Tibial nerve (tissue), 4 donors: Measurements from ENCODE around the gene NMT1. TPM values are rescaled to one million over a fixed set of nuclear protein-coding genes. Genes with fewer than 3 reads are reported as not detected.

ENCODE experiments used
- DNase-seq, 2 donors: peaks; one replicate each; pipeline ENCODE4 v3.0.0-alpha.2; 2019; ENCODE audit warnings: low spot score in 2 of 2
- H3K27ac ChIP-seq, 4 donors: fragments of 200-600 bp; sonication (generic) in 3 of 4; one replicate each; pipeline ENCODE4 v1.5.1; 2017 to 2019; ENCODE audit warnings: mild to moderate bottlenecking in 1 of 4
- H3K27me3 ChIP-seq, 2 donors: fragments of 200-600 bp; sonication (generic) in 1 of 2; one replicate each; pipeline versions ENCODE4 v1.5.1 to v1.6.0; 2017 to 2019
- H3K36me3 ChIP-seq, 3 donors: fragments of 200-600 bp; sonication (generic); one replicate each; pipeline ENCODE4 v1.5.1; 2018 to 2019
- H3K4me1 ChIP-seq, 4 donors: fragments of 200-600 bp; sonication (generic) in 3 of 4; one replicate each; pipeline ENCODE4 v1.5.1; 2017 to 2019
- H3K4me3 ChIP-seq, 4 donors: fragments of 200-600 bp; sonication (generic) in 3 of 4; one replicate each; pipeline ENCODE4 v1.5.1; 2017 to 2019; ENCODE audit warnings: mild to moderate bottlenecking in 1 of 4, moderate library complexity in 1 of 4
- H3K9me3 ChIP-seq, 4 donors: fragments of 200-600 bp; sonication (generic) in 3 of 4; one replicate each; pipeline ENCODE4 v1.5.1; 2017 to 2019
- CTCF ChIP-seq, 5 experiments: fragments of 200-600 bp in 3 of 5; fragments of 450-650 bp in 2 of 5; sonication (generic) in 3 of 5; IDR thresholded peaks; one replicate each; pipeline ENCODE4 v1.5.1; 2016 to 2019; ENCODE audit warnings: antibody characterized with exemption in 5 of 5, mild to moderate bottlenecking in 3 of 5, moderate library complexity in 2 of 5
- EP300 ChIP-seq, 2 donors: sonication (generic); formaldehyde crosslinking; IDR thresholded peaks; one replicate each; pipeline ENCODE4 v1.6.1; 2017; ENCODE audit warnings: antibody characterized with exemption in 2 of 2, mild to moderate bottlenecking in 1 of 2
- POLR2A ChIP-seq, 2 donors: fragments of 450-650 bp; IDR thresholded peaks; one replicate each; pipeline ENCODE4 v1.6.1; 2017; ENCODE audit warnings: antibody characterized with exemption in 2 of 2, mild to moderate bottlenecking in 2 of 2, moderate library complexity in 2 of 2
- WGBS, 2 donors: methylation state at CpG; one replicate each; pipeline ENCODE4 v1.1.5; 2018; 5-methylcytosine and 5-hydroxymethylcytosine counted together
- total RNA-seq, 4 donors: library from RNA; depleted of rRNA; stranded (reverse); fragments of >200 nt; gene quantifications; one replicate each; pipeline ENCODE4 v1.1.0, GENCODE V29; 2016

NMT1 gene
- total RNA-seq, 4 donors from 2014 or later: 63.2 to 97.9 (median 80.1) TPM

DNA sequence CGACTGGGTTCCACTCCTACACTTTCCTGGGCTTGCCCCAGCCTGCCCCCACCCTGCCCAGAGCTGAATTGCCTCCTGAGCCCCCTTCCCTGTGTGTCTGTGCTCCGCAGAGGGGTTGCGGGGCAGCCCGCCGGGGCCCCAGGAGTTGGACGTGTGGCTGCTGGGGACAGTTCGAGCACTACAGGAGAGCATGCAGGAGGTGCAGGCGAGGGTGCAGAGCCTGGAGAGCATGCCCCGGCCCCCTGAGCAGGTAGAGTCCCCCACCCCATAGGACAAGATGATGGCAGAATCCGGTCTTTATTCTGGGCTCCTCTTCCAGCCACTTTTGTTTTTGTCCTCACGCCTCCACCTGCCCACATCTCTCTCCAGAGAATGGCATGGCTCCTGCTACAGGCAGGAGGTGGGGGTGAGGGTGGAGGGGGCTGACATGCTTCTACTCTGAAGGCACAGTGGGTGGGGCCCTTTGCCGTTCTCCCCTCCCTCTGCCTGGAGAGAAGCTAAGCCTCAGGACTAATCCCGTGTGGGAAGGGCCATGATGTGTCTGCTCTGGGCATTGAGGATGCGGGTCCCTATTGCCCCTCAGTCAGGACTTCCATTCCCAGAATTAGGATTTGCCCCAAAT lies 77.9 kb downstream of the NMT1 start:
- DNase-seq: no peak
- TF ChIP-seq CTCF (IDR thresholded peaks at IDR 0.05): no peak
- no peak for TF ChIP-seq POLR2A (IDR thresholded peaks at IDR 0.05)
- TF ChIP-seq EP300 (IDR thresholded peaks at IDR 0.05): no peak
- Histone ChIP-seq H3K4me1 (peaks cover 5 to 38% (median 16%) of the 10 kb centered on the region in 4 donors), H3K36me3 (peaks cover 0 to 30% (median 0%) of the 10 kb centered on the region in 3 donors), H3K27me3 (no peaks in the 10 kb centered on the region), H3K27ac (peak overlapping the region in 1 of 4 donors; percentile 0), H3K4me3 (no peak overlapping the region), H3K9me3 (no peaks in the 10 kb centered on the region)
- WGBS, 2 donors: 71 to 85% methylated on average over 11 to 14 of the region's 14 CpGs

GRCh38 chr17:45139533-45139920 lies 78.4 kb downstream of the NMT1 start:
- H3K27me3 ChIP-seq: no peaks in the 10 kb centered on the region
- H3K27ac ChIP-seq: peak overlapping the region in 1 of 4 donors; percentile 0
- H3K36me3 ChIP-seq: peaks cover 0 to 30% (median 0%) of the 10 kb centered on the region in 3 donors
- TF ChIP-seq EP300 (IDR thresholded peaks at IDR 0.05) (no peak), CTCF (IDR thresholded peaks at IDR 0.05) (no peak), POLR2A (IDR thresholded peaks at IDR 0.05) (no peak)
- H3K4me1 ChIP-seq: peaks cover 5 to 43% (median 17%) of the 10 kb centered on the region in 4 donors
- H3K4me3 ChIP-seq: no peak overlapping the region
- H3K9me3 ChIP-seq: no peaks in the 10 kb centered on the region
- no peak for DNase-seq
- WGBS, 2 donors: 77 to 83% methylated on average over 4 of the region's 4 CpGs

DNA sequence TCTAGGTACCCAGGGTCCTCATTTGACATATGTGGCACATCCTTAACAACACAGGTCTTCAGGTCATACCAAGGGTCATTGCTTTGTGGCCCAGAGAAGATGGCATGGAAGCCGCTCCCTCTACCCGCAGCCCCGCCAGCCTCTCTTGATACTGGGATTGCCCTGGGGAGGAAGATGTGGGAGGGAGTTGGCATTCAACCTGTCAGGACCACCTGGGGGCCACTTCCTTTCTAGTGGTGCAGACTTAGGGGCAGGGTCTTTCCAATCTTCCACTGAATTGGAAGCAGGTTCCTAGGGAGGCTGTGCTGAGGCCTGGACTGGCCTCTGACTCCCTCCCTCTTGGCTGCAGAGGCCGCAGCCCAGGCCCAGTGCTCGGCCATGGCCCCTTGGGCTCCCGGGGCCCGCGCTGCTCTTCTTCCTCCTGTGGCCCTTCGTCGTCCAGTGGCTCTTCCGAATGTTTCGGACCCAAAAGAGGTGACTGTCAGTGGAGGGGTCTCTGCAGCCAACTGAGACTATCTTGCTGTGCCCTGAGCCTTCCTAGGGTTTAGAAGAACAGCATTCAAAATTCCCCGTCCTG lies 82.1 kb downstream of the NMT1 start:
- no peaks in the 10 kb centered on the region for H3K27me3 ChIP-seq
- H3K27ac ChIP-seq: peak overlapping the region; percentile 93 to 98 (median 94)
- no peaks in the 10 kb centered on the region for H3K9me3 ChIP-seq
- peaks cover 5 to 46% (median 25%) of the 10 kb centered on the region in 4 donors for H3K4me1 ChIP-seq
- 55 to 59% methylated on average over 13 of the region's 13 CpGs for WGBS, 2 donors
- TF ChIP-seq CTCF (IDR thresholded peaks at IDR 0.05) (no peak), EP300 (IDR thresholded peaks at IDR 0.05) (no peak), POLR2A (IDR thresholded peaks at IDR 0.05) (no peak)
- H3K36me3 ChIP-seq: peaks cover 0 to 23% (median 0%) of the 10 kb centered on the region in 3 donors
- H3K4me3 ChIP-seq: peak overlapping the region; percentile 37 to 62 (median 44)
- DNase-seq: no peak

DNA sequence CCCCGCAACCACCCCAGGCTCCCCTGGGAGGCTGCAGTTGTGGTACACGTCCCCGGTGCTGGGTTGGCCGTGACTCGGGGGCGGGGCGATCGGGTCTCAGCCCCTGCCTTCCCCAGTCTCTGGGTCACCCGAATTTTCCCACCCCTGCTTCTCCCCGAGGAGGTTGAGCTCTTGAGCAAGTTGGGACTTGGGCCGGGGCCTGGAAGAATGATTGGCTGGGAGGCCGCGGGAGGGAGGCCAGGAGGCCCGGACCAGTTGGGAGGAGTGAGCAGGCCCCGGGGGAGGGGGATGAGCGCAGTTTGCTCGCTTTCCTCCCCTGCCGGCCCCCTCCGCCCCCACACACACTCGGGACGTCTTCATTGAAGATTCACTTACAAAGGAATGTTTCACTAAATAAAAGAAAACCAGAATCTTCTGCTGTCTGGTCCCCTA lies 82.7 kb downstream of the NMT1 start:
- no peak for TF ChIP-seq CTCF (IDR thresholded peaks at IDR 0.05)
- peak in 1 of 2 donors; percentile 30 for TF ChIP-seq POLR2A (IDR thresholded peaks at IDR 0.05)
- TF ChIP-seq EP300 (IDR thresholded peaks at IDR 0.05): peak; percentile 17 to 73
- peak overlapping the region; percentile 37 to 62 (median 44) for H3K4me3 ChIP-seq
- H3K27ac ChIP-seq: peak overlapping the region; percentile 93 to 98 (median 94)
- 0% methylated on average over 19 to 20 of the region's 21 CpGs for WGBS, 2 donors
- H3K27me3 ChIP-seq: no peaks in the 10 kb centered on the region
- H3K9me3 ChIP-seq: no peaks in the 10 kb centered on the region
- peak; percentile 88 for DNase-seq
- H3K36me3 ChIP-seq: peaks cover 0 to 19% (median 0%) of the 10 kb centered on the region in 3 donors
- H3K4me1 ChIP-seq: peaks cover 5 to 46% (median 25%) of the 10 kb centered on the region in 4 donors
